Putamen (tissue), 1 donor: ENCODE results near the gene CYFIP1.

Experiments used
- DNase-seq: peaks from one replicate; pipeline ENCODE4 v3.0.0-alpha.2; 2016; ENCODE audit warnings: low spot score

CYFIP1 gene

GRCh38 chr15:22867886-22868285, 112.3 kb downstream of the CYFIP1 start:
- DNase-seq = no peak

DNA sequence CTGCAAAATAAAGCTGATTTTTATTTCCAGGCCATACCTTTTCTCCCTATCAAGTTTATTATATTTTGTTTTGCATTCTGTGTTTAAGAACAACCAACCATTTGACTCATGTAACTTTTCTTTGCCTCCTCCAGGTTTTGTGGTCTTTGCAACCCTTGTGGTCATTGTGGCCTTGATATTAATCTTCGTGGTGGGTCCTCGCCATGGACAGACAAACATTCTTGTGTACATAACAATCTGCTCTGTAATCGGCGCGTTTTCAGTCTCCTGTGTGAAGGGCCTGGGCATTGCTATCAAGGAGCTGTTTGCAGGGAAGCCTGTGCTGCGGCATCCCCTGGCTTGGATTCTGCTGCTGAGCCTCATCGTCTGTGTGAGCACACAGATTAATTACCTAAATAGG, 114.1 kb downstream of the CYFIP1 start:
- no peak for DNase-seq

GRCh38 chr15:22863356-22863755, 116.8 kb downstream of the CYFIP1 start:
- no peak for DNase-seq

DNA sequence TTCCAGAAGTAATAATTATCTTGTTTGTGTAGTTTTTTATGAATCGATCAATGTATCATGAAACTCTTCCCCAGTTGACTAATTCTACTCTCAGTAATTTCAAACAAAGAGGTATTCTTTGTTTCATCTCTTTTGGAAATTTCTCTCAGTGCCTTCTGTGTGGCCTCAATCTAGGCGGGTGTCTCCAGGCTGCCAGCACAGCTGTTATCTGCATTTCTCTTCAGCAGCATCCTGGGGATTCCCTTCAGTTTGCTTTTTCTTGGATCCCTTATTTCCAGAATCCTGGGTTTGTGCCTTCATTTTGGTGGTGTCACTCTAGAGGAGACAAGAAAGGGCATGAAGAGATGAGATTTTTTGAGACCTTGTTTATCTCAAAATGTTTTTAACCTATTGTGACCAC, 119.0 kb downstream of the CYFIP1 start:
- peak; percentile 12 for DNase-seq

DNA sequence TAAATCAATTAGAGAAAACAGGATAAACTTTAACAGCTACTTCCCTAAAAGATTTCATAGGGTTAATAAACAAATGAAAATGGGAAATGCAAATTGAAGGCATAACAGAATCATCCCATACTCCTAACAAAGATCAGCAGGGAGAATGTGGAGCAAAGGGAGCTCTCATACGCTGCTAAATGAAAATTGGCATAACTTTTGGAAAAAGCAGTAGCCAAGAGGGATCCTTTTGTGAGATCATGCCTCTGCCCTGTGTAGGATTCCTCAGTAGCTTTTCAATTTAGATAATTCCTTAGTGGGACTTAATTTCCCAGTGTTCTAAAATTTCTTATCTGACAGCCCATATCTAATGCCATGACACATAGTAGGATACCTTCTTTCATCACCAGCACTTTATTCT, 123.5 kb downstream of the CYFIP1 start:
- no peak for DNase-seq

DNA sequence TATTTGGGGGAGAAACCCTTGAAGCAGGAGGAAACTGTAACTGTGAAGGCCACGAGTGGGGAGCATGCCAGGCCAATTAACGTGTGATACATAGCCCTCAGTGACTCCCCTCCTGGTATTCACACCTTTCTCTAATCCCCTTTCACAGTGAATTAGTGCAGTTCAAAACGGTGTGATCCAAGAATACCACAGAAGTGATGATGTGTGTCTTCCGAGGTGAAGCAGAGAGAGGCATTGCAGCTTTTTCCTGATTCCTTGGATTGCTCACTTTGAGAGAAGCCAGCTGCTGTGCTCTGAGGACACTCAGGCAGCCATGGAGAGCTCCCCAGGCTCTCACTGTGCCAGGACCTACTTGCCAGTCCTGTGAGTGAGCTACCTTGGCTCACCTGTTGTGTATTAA, 124.4 kb downstream of the CYFIP1 start:
- no peak for DNase-seq

DNA sequence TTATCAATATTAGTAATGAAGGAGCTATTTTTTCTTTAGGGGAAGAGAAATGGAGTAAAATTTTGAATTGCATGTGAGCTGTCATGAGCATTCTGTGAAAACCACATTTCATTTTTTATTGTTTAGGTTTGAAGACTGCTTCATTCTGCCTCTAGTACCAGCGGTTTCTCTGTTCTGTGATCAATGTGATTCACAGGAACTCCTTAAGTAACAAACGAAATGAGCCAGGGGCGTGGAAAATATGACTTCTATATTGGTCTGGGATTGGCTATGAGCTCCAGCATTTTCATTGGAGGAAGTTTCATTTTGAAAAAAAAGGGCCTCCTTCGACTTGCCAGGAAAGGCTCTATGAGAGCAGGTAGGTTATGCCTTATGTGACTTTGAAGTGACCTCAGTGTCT, 128.7 kb downstream of the CYFIP1 start:
- no peak for DNase-seq

- DNase-seq = no peak
These were observed 130.1 kb downstream of the CYFIP1 start for GRCh38 chr15:22850055-22850454.

- no peak for DNase-seq
These were observed 134.1 kb downstream of the CYFIP1 start for GRCh38 chr15:22846073-22846472.

DNA sequence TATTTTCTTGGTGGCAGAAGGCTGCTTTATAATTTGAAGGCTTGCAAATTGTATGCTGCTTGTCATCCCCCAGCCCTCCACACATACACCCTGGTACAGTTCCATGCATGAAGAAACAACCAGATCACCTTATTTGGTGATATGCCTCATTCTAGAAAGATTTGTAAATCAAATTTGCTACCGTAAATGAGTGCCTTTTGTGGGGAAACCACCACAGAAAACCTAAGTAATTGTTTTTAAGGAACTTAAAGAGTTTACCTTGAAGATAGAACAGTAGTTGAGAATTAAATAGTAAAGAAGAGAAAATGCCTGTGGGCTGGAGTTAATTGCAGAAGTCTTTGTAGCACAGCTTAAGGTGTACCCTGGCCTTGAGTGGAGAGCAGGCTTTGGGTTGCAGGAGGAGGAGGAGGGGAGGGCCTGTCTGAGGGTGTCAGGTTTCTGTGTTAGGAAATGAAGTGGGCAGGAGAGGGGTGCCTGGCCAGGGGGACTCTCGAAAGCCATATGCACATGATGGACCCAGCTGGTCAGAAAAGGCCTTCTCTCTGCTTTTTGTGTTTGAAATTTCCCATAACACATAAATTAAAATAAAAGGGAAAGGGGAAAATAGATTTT, 134.8 kb downstream of the CYFIP1 start:
- no peak for DNase-seq

- DNase-seq = no peak
These were observed 135.5 kb downstream of the CYFIP1 start for GRCh38 chr15:22844421-22845288.

GRCh38 chr15:22839046-22839695, 141.0 kb downstream of the CYFIP1 start:
- peak; percentile 13 for DNase-seq

DNA sequence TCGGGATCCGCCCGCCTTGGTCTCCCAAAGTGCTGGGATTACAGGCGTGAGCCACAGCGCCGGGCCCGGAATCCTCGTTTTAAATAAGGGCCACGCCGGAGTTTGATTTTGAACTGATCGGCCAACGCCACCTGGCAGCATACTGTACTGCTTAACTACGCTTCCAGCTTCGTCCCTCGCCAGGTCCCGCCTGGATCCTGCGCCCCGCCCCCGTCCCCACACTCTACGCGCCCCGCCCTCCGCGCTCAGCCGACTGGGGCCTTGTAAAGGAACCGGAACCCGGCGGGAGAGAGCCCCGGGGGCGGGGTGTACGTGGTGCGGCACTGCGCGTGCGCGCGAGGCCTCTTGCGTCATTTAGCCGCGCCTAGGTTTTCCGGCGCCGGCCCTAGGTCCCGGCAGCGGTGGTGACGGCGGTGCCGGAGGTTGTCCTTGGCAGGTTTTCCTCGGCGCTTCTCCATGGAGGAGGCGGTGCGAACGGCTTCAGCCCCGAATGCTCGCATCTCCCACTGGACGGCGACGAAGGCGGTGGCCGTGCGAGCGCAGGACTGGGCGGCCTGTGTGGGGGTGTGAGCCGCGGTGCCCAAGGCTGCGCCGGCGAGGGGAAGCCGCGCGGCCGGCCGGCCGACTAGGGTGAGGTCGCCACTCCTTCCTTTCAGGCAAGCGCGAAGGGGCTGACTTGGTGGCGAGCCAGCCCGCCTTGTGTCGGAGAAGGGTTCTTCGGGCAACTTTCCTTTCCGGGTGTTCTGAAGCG, 141.7 kb downstream of the CYFIP1 start, which contains the start of gene NIPA2:
TSS of gene NIPA2 (plus strand) at position 375 of the 751 bp plus-strand sequence. CDS start 13,066 bp downstream, outside the sequence.
- peak; percentile 96 for DNase-seq

- no peak for DNase-seq
These were observed 148.7 kb downstream of the CYFIP1 start for GRCh38 chr15:22831473-22831872.

DNA sequence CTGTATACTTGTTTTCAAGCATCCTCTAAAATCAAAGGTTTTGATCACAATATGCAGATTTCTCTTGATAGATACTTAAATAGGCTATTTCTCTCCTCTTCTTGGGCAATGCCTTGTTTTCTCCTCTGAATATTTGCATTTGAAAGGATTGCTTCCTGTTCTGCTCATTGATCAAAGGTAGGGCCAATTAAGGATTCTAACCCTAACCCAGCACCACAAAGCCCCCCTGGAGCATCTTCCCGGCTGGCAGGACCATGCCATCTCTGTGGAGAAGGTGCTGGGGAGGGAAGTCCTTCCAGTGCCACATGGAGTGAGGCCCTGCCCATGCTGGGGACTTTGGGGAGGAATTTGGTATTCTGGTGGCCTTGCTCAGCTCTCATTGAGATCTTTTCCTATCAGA, 153.0 kb downstream of the CYFIP1 start:
- DNase-seq = no peak

GRCh38 chr15:22823495-22824128, 156.6 kb downstream of the CYFIP1 start:
- no peak for DNase-seq

DNA sequence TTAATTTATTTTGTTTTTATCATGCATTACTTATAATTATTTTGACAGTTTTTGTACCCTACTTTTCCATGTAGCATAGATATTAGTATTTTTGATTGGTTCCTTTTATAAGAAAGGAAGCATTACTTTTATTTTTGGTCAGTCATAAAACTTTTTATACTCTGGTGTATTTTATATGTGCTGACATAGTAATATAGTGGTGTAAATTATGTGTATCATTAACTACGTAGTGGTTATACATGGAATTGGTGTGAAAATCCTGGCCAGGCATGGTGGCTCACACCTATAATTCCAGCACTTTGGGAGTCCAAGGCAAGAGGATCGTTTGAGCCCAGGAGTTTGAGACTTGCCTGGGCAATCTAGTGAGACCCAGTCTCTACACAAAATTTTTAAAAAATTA, 160.5 kb downstream of the CYFIP1 start:
- DNase-seq = no peak
